Activated CD8-positive, alpha-beta T cell treated with anti-CD3 and anti-CD28 coated beads, Interleukin-2, amount 10 ng/mL, durations not matched to agents 7 days and 5 days (primary cell): Measurements from ENCODE around the gene GALNT4. TPM values are rescaled to one million over a fixed set of nuclear protein-coding genes. Genes with fewer than 3 reads are reported as not detected.

Source experiments
- ATAC-seq: fragments of 150-1000 bp; cut with Tn5 transposase; one replicate; pipeline ENCODE4 v1.10.0; 2021; ENCODE audit warnings: moderate library complexity
- CTCF ChIA-PET: fragments of 350-600 bp; sonication (Branson Sonifier 250); formaldehyde crosslinking; loops from one replicate; lab custom pipeline; 2021; ENCODE audit warnings: antibody characterized with exemption; lab: Charles Lee
- POLR2A ChIA-PET: fragments of 350-600 bp; sonication (Branson Sonifier 250); formaldehyde crosslinking; loops from one replicate; lab custom pipeline; 2021; ENCODE audit warnings: antibody characterized with exemption; lab: Charles Lee
- DNase-seq: peaks from one replicate; pipeline ENCODE4 v3.0.0-alpha.2; 2020
- H3K27ac Mint-ChIP-seq: one replicate; pipeline ENCODE4 v1.8.0; 2021; ENCODE audit warnings: mild to moderate bottlenecking, mixed read lengths
- H3K27me3 Mint-ChIP-seq: one replicate; pipeline ENCODE4 v1.8.0; 2021; ENCODE audit warnings: low read depth, mixed read lengths
- H3K36me3 Mint-ChIP-seq: one replicate; pipeline ENCODE4 v1.8.0; 2021; ENCODE audit warnings: low read depth, mixed read lengths
- H3K4me1 Mint-ChIP-seq: one replicate; pipeline ENCODE4 v1.8.0; 2021; ENCODE audit warnings: low read depth, mixed read lengths
- H3K4me3 Mint-ChIP-seq: one replicate; pipeline ENCODE4 v1.8.0; 2021; ENCODE audit warnings: mild to moderate bottlenecking, mixed read lengths
- H3K9me3 Mint-ChIP-seq: one replicate; pipeline ENCODE4 v1.8.0; 2022; ENCODE audit warnings: mixed read lengths; ENCODE audit not compliant: insufficient read depth
- total RNA-seq, 2 experiments: library from RNA; stranded (reverse); gene quantifications; one replicate each; pipeline ENCODE4 v1.2.3, GENCODE V29; 2021

The GALNT4 gene
- total RNA-seq = 10 to 100 TPM; 15.4 to 16.6 TPM

- H3K9me3 Mint-ChIP-seq = no peaks in the 10 kb centered on the region
- H3K27ac Mint-ChIP-seq = peak within 1 kb of the TSS; percentile 98
- H3K4me3 Mint-ChIP-seq = peak within 1 kb of the TSS; percentile 89
- DNase-seq = peak; percentile 86
- CTCF ChIA-PET = interaction anchor here (0.7 to 10.7 kb wide), 20 partner anchors 12 to 506 kb away, joined by 3 to 180 read pairs (median 5); no protein-coding TSS in a partner anchor
- H3K27me3 Mint-ChIP-seq = no peaks in the 10 kb centered on the region
- H3K36me3 Mint-ChIP-seq = peaks cover 57% of the 10 kb centered on the region
- POLR2A ChIA-PET = interaction anchor here (0.6 to 3.5 kb wide), 15 partner anchors 13 to 505 kb away, joined by 3 to 33 read pairs (median 4); partner anchors contain the start of genes ATP2B1 and DUSP6
- peak; percentile 78 for ATAC-seq
- H3K4me1 Mint-ChIP-seq = peaks cover 73% of the 10 kb centered on the region
These were observed at the start of gene GALNT4 for GRCh38 chr12:89524541-89525304. Gene GALNT4, minus strand, starts transcription at chr12:89524796. Its CDS starts 247 bp downstream, at chr12:89524549.

GRCh38 chr12:89573051-89573810 lies 48.6 kb upstream of the GALNT4 start:
- no peaks in the 10 kb centered on the region for H3K4me1 Mint-ChIP-seq
- POLR2A ChIA-PET = no interaction called here
- no peaks in the 10 kb centered on the region for H3K36me3 Mint-ChIP-seq
- H3K27ac Mint-ChIP-seq = no peak overlapping the region
- no peak for ATAC-seq
- H3K9me3 Mint-ChIP-seq = no peaks in the 10 kb centered on the region
- no peak overlapping the region for H3K4me3 Mint-ChIP-seq
- no peak for DNase-seq
- CTCF ChIA-PET = no interaction called here
- H3K27me3 Mint-ChIP-seq = no peaks in the 10 kb centered on the region

GRCh38 chr12:89571491-89572195 lies 47.0 kb upstream of the GALNT4 start:
- ChIA-PET CTCF (no interaction called here), POLR2A (no interaction called here)
- DNase-seq (no peak), ATAC-seq (no peak)
- Mint-ChIP-seq H3K27me3 (no peaks in the 10 kb centered on the region), H3K36me3 (no peaks in the 10 kb centered on the region), H3K9me3 (no peaks in the 10 kb centered on the region), H3K27ac (no peak overlapping the region), H3K4me3 (no peak overlapping the region), H3K4me1 (no peaks in the 10 kb centered on the region)

- Mint-ChIP-seq H3K4me1 (no peaks in the 10 kb centered on the region), H3K27ac (no peak overlapping the region), H3K9me3 (no peaks in the 10 kb centered on the region), H3K36me3 (no peaks in the 10 kb centered on the region), H3K27me3 (no peaks in the 10 kb centered on the region), H3K4me3 (no peak overlapping the region)
- DNase-seq = no peak
- POLR2A ChIA-PET = no interaction called here
- ATAC-seq = no peak
- CTCF ChIA-PET = no interaction called here
These were observed 43.9 kb upstream of the GALNT4 start for GRCh38 chr12:89568484-89568883.

- Mint-ChIP-seq H3K27ac (no peak overlapping the region), H3K4me1 (no peaks in the 10 kb centered on the region), H3K36me3 (no peaks in the 10 kb centered on the region), H3K27me3 (no peaks in the 10 kb centered on the region), H3K4me3 (no peak overlapping the region), H3K9me3 (no peaks in the 10 kb centered on the region)
- ATAC-seq (no peak), DNase-seq (no peak)
- ChIA-PET CTCF (no interaction called here), POLR2A (no interaction called here)
These were observed 43.2 kb upstream of the GALNT4 start for GRCh38 chr12:89567691-89568239.

GRCh38 chr12:89566615-89567014 lies 42.0 kb upstream of the GALNT4 start:
- Mint-ChIP-seq H3K4me1 (no peaks in the 10 kb centered on the region), H3K27ac (no peak overlapping the region), H3K4me3 (no peak overlapping the region), H3K9me3 (no peaks in the 10 kb centered on the region), H3K27me3 (no peaks in the 10 kb centered on the region), H3K36me3 (no peaks in the 10 kb centered on the region)
- ChIA-PET CTCF (interaction anchor here (0.6 to 1.5 kb wide), 2 partner anchors 22 to 104 kb away, joined by 3 read pairs; no protein-coding TSS in a partner anchor), POLR2A (no interaction called here)
- DNase-seq = no peak
- no peak for ATAC-seq

- Mint-ChIP-seq H3K36me3 (no peaks in the 10 kb centered on the region), H3K9me3 (no peaks in the 10 kb centered on the region), H3K4me3 (no peak overlapping the region), H3K4me1 (no peaks in the 10 kb centered on the region), H3K27me3 (no peaks in the 10 kb centered on the region), H3K27ac (no peak overlapping the region)
- DNase-seq (no peak), ATAC-seq (no peak)
- POLR2A ChIA-PET = no interaction called here
- CTCF ChIA-PET = no interaction called here
These were observed 40.4 kb upstream of the GALNT4 start for GRCh38 chr12:89565002-89565401.

GRCh38 chr12:89559753-89560152 lies 35.2 kb upstream of the GALNT4 start:
- H3K9me3 Mint-ChIP-seq = no peaks in the 10 kb centered on the region
- ATAC-seq (no peak), DNase-seq (no peak)
- ChIA-PET POLR2A (no interaction called here), CTCF (interaction anchor here (3.0 kb wide), 1 partner anchor 16 kb away, joined by 17 read pairs; no protein-coding TSS in a partner anchor)
- H3K27me3 Mint-ChIP-seq = no peaks in the 10 kb centered on the region
- no peaks in the 10 kb centered on the region for H3K4me1 Mint-ChIP-seq
- H3K36me3 Mint-ChIP-seq = no peaks in the 10 kb centered on the region
- no peak overlapping the region for H3K4me3 Mint-ChIP-seq
- H3K27ac Mint-ChIP-seq = no peak overlapping the region

- ATAC-seq (no peak), DNase-seq (no peak)
- POLR2A ChIA-PET = no interaction called here
- H3K4me3 Mint-ChIP-seq = no peak overlapping the region
- no peaks in the 10 kb centered on the region for H3K9me3 Mint-ChIP-seq
- no peaks in the 10 kb centered on the region for H3K27me3 Mint-ChIP-seq
- H3K36me3 Mint-ChIP-seq = no peaks in the 10 kb centered on the region
- CTCF ChIA-PET = interaction anchor here (0.5 to 3.0 kb wide), 2 partner anchors 13 to 167 kb away, joined by 3 to 17 read pairs; no protein-coding TSS in a partner anchor
- no peak overlapping the region for H3K27ac Mint-ChIP-seq
- H3K4me1 Mint-ChIP-seq = no peaks in the 10 kb centered on the region
These were observed 32.4 kb upstream of the GALNT4 start for GRCh38 chr12:89556976-89557375.

- H3K36me3 Mint-ChIP-seq = no peaks in the 10 kb centered on the region
- ATAC-seq (no peak), DNase-seq (no peak)
- no peaks in the 10 kb centered on the region for H3K27me3 Mint-ChIP-seq
- no peak overlapping the region for H3K4me3 Mint-ChIP-seq
- no peak overlapping the region for H3K27ac Mint-ChIP-seq
- no peaks in the 10 kb centered on the region for H3K9me3 Mint-ChIP-seq
- H3K4me1 Mint-ChIP-seq = no peaks in the 10 kb centered on the region
- ChIA-PET CTCF (interaction anchor here (1.5 to 1.7 kb wide), 2 partner anchors 9 to 550 kb away, joined by 3 to 8 read pairs; no protein-coding TSS in a partner anchor), POLR2A (no interaction called here)
These were observed 27.8 kb upstream of the GALNT4 start for GRCh38 chr12:89552376-89552775.

GRCh38 chr12:89551747-89552146 lies 27.2 kb upstream of the GALNT4 start:
- Mint-ChIP-seq H3K9me3 (no peaks in the 10 kb centered on the region), H3K4me3 (no peak overlapping the region), H3K27me3 (no peaks in the 10 kb centered on the region), H3K4me1 (no peaks in the 10 kb centered on the region), H3K27ac (no peak overlapping the region), H3K36me3 (no peaks in the 10 kb centered on the region)
- DNase-seq (no peak), ATAC-seq (no peak)
- ChIA-PET POLR2A (no interaction called here), CTCF (interaction anchor here (1.5 to 1.7 kb wide), 2 partner anchors 8 to 551 kb away, joined by 3 to 8 read pairs; no protein-coding TSS in a partner anchor)
